ENCODE results near the gene SMARCAL1. TPM values are rescaled to one million over a fixed set of nuclear protein-coding genes. Genes with fewer than 3 reads are reported as not detected.
A peak's percentile ranks its signal among the peaks of the same experiment; 100 is the strongest.

SMARCAL1 gene
- total and polyA plus RNA-seq, 2 of the 13 experiments (the other 11 are each of a cell fraction or from before 2014, with no cell fraction given), result 12.7 to 21.3 TPM

DNA sequence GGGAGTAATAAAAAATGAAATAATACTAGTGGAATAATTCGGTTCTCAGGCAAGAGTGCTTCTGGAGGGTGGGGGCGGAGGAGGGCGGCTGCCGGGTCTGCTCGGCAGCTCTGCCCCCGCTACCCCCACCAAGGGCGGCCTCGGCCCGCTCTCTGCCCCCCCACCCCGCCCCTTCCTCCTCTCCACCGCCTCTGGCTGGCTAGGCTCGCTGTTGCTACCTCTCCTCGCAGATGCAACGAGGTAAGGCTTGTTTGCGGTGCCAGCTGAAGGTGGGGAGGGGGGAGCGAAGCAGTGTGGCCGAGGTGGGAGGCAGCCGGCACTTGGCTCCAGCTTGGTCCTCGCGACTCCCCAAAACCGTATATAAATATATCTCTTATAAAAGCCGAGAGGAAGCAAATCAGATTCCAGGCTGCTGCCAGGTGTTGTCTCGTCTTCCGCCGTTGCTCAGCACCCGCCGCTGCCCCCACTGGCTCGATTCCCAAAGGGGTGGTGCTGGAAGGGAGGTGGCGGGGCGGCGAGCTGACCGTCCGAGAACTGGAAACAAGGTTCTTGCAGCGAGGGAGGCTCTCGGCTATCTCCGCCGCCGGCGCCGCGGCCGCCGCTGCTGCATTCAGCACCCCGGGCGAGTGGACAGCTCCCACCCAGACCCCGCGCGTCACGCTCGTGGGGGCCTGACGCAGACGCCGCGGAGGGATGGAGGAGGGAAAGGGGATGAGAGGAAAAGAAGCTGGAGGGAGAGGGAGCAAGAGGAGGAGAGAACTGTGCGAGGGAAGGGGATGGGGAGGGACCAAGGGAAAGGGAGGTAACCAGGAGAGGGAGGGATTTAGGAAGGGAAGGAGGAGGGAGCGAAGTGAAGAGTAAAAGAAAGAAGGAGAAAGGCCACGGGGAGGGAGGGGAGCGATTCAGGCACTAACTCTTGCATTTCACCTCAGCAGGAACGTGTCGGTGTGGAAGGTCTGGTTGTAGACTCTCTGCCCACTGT lies 40.3 kb upstream of the SMARCAL1 start, which contains the start of gene MARCHF4 (continued):
- TF ChIP-seq ZNF446 (CRISPR knock-in tag; IDR thresholded peaks at IDR 0.05), result peak; percentile 83; the same call in 1 of the 2 replicates
- TF ChIP-seq SMAD3 (CRISPR knock-in tag; IDR thresholded peaks at IDR 0.05), result peak; percentile 87; the same call in 1 of the 2 replicates
- 0 out of 2 replicates have a peak, but pooled peaks have one; percentile 74 for TF ChIP-seq NFE2L1 (CRISPR knock-in tag; IDR thresholded peaks at IDR 0.05; ENCODE audit: borderline replicate concordance)
- no peak for TF ChIP-seq KAT2B (IDR thresholded peaks at IDR 0.05; ENCODE audit: borderline replicate concordance, low read depth, low read length)
- TF ChIP-seq TOPORS (CRISPR knock-in tag; IDR thresholded peaks at IDR 0.05), result peak; percentile 93
- peak; percentile 46; the same call in 1 of the 2 replicates for TF ChIP-seq MLXIP (CRISPR knock-in tag; IDR thresholded peaks at IDR 0.05; ENCODE audit: borderline replicate concordance)
- TF ChIP-seq, protein P1, sequence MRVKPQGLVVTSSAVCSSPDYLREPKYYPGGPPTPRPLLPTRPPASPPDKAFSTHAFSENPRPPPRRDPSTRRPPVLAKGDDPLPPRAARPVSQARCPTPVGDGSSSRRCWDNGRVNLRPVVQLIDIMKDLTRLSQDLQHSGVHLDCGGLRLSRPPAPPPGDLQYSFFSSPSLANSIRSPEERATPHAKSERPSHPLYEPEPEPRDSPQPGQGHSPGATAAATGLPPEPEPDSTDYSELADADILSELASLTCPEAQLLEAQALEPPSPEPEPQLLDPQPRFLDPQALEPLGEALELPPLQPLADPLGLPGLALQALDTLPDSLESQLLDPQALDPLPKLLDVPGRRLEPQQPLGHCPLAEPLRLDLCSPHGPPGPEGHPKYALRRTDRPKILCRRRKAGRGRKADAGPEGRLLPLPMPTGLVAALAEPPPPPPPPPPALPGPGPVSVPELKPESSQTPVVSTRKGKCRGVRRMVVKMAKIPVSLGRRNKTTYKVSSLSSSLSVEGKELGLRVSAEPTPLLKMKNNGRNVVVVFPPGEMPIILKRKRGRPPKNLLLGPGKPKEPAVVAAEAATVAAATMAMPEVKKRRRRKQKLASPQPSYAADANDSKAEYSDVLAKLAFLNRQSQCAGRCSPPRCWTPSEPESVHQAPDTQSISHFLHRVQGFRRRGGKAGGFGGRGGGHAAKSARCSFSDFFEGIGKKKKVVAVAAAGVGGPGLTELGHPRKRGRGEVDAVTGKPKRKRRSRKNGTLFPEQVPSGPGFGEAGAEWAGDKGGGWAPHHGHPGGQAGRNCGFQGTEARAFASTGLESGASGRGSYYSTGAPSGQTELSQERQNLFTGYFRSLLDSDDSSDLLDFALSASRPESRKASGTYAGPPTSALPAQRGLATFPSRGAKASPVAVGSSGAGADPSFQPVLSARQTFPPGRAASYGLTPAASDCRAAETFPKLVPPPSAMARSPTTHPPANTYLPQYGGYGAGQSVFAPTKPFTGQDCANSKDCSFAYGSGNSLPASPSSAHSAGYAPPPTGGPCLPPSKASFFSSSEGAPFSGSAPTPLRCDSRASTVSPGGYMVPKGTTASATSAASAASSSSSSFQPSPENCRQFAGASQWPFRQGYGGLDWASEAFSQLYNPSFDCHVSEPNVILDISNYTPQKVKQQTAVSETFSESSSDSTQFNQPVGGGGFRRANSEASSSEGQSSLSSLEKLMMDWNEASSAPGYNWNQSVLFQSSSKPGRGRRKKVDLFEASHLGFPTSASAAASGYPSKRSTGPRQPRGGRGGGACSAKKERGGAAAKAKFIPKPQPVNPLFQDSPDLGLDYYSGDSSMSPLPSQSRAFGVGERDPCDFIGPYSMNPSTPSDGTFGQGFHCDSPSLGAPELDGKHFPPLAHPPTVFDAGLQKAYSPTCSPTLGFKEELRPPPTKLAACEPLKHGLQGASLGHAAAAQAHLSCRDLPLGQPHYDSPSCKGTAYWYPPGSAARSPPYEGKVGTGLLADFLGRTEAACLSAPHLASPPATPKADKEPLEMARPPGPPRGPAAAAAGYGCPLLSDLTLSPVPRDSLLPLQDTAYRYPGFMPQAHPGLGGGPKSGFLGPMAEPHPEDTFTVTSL (CRISPR knock-in tag; IDR thresholded peaks at IDR 0.05; ENCODE audit: borderline replicate concordance), result no peak
- peak; percentile 89; the same call in 1 of the 2 replicates for TF ChIP-seq ISX (CRISPR knock-in tag; conservative IDR thresholded peaks at IDR 0.05)
- no peak for TF ChIP-seq ZNF10 (CRISPR knock-in tag; IDR thresholded peaks at IDR 0.05; ENCODE audit: borderline replicate concordance, low read depth)
- TF ChIP-seq, protein P2, sequence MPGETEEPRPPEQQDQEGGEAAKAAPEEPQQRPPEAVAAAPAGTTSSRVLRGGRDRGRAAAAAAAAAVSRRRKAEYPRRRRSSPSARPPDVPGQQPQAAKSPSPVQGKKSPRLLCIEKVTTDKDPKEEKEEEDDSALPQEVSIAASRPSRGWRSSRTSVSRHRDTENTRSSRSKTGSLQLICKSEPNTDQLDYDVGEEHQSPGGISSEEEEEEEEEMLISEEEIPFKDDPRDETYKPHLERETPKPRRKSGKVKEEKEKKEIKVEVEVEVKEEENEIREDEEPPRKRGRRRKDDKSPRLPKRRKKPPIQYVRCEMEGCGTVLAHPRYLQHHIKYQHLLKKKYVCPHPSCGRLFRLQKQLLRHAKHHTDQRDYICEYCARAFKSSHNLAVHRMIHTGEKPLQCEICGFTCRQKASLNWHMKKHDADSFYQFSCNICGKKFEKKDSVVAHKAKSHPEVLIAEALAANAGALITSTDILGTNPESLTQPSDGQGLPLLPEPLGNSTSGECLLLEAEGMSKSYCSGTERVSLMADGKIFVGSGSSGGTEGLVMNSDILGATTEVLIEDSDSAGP (CRISPR knock-in tag; IDR thresholded peaks at IDR 0.05; ENCODE audit: borderline replicate concordance), result peak; percentile 76
- TF ChIP-seq TAF15 (IDR thresholded peaks at IDR 0.05; ENCODE audit: low read depth, low read length, poor library complexity, severe bottlenecking), result no peak
- TF ChIP-seq, protein P3, sequence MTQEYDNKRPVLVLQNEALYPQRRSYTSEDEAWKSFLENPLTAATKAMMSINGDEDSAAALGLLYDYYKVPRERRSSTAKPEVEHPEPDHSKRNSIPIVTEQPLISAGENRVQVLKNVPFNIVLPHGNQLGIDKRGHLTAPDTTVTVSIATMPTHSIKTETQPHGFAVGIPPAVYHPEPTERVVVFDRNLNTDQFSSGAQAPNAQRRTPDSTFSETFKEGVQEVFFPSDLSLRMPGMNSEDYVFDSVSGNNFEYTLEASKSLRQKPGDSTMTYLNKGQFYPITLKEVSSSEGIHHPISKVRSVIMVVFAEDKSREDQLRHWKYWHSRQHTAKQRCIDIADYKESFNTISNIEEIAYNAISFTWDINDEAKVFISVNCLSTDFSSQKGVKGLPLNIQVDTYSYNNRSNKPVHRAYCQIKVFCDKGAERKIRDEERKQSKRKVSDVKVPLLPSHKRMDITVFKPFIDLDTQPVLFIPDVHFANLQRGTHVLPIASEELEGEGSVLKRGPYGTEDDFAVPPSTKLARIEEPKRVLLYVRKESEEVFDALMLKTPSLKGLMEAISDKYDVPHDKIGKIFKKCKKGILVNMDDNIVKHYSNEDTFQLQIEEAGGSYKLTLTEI (CRISPR knock-in tag; conservative IDR thresholded peaks at IDR 0.05), result no peak
- TF ChIP-seq ZNF335 (CRISPR knock-in tag; IDR thresholded peaks at IDR 0.05), result peak; percentile 89; the same call in 1 of the 2 replicates
- TF ChIP-seq ZNF160 (CRISPR knock-in tag; IDR thresholded peaks at IDR 0.05), result peak; percentile 94
- TF ChIP-seq ZNF570 (CRISPR knock-in tag; IDR thresholded peaks at IDR 0.05; ENCODE audit: borderline replicate concordance), result peak; percentile 75; the same call in 1 of the 2 replicates
